Measurements from ENCODE around the gene INPP1.

GRCh38 chr2:190405995-190406394 is 62.6 kb downstream of the INPP1 start:
- TF ChIP-seq, protein P1, sequence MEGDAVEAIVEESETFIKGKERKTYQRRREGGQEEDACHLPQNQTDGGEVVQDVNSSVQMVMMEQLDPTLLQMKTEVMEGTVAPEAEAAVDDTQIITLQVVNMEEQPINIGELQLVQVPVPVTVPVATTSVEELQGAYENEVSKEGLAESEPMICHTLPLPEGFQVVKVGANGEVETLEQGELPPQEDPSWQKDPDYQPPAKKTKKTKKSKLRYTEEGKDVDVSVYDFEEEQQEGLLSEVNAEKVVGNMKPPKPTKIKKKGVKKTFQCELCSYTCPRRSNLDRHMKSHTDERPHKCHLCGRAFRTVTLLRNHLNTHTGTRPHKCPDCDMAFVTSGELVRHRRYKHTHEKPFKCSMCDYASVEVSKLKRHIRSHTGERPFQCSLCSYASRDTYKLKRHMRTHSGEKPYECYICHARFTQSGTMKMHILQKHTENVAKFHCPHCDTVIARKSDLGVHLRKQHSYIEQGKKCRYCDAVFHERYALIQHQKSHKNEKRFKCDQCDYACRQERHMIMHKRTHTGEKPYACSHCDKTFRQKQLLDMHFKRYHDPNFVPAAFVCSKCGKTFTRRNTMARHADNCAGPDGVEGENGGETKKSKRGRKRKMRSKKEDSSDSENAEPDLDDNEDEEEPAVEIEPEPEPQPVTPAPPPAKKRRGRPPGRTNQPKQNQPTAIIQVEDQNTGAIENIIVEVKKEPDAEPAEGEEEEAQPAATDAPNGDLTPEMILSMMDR (IDR thresholded peaks at IDR 0.05; ENCODE audit: low read length) = no peak
- no peak for TF ChIP-seq EZH2 (IDR thresholded peaks at IDR 0.05; ENCODE audit: borderline replicate concordance, low read length)

Measured in OCI-LY1 (cell line).